Uterus (tissue), 4 donors: Measurements from ENCODE around the gene FLRT1. TPM values are rescaled to one million over a fixed set of nuclear protein-coding genes. Genes with fewer than 3 reads are reported as not detected.

ENCODE experiments used
- DNase-seq, 2 donors: peaks; one replicate each; pipeline ENCODE4 v3.0.0-alpha.2; 2019 to 2020
- H3K27ac ChIP-seq, 2 donors: fragments of 200-600 bp; sonication (generic); 1 replicate in 1 of 2; 2 replicates in 1 of 2; pipeline ENCODE4 v1.5.1; 2016 to 2018
- H3K27me3 ChIP-seq, 2 donors: fragments of 200-600 bp; sonication (generic); one replicate each; pipeline ENCODE4 v1.5.1; 2018 to 2019; ENCODE audit warnings: control low read depth in 1 of 2
- H3K36me3 ChIP-seq, 2 donors: fragments of 200-600 bp; sonication (generic); one replicate each; pipeline ENCODE4 v1.5.1; 2019; ENCODE audit warnings: control low read depth in 1 of 2
- H3K4me1 ChIP-seq, 2 donors: fragments of 200-600 bp; sonication (generic); one replicate each; pipeline ENCODE4 v1.5.1; 2018 to 2019; ENCODE audit warnings: control low read depth in 1 of 2
- H3K4me3 ChIP-seq, 2 donors: fragments of 200-600 bp; sonication (generic); 1 replicate in 1 of 2; 2 replicates in 1 of 2; pipeline ENCODE4 v1.5.1; 2018 to 2019; ENCODE audit warnings: mild to moderate bottlenecking in 1 of 2
- H3K9me3 ChIP-seq, 2 donors: fragments of 200-600 bp; sonication (generic); one replicate each; pipeline ENCODE4 v1.5.1; 2019; ENCODE audit warnings: control low read depth in 1 of 2
- POLR2A ChIP-seq, 2 donors: fragments of 450-650 bp; IDR thresholded peaks; one replicate each; pipeline ENCODE4 v1.6.1; 2016; ENCODE audit warnings: antibody characterized with exemption in 2 of 2, mild to moderate bottlenecking in 1 of 2, moderate library complexity in 1 of 2
- intact Hi-C: fragments of 100-400 bp; cut with DNase I; formaldehyde crosslinking; loops from one replicate; pipeline ENCODE4 v1.15.1; 2023; ENCODE audit warnings: low total_unique reads
- total RNA-seq, 4 donors: library from RNA; depleted of rRNA in 3 of 4; stranded (reverse); fragments of >200 nt in 3 of 4; gene quantifications; one replicate each; pipeline versions ENCODE4 v1.1.0 to v1.2.4, GENCODE V29; 2014 to 2023
- TF ChIP-seq, protein P1 (sequence below), 4 experiments: fragments of 200-600 bp in 2 of 4; fragments of 450-650 bp in 2 of 4; sonication (generic) in 2 of 4; IDR thresholded peaks; one replicate each; pipeline ENCODE4 v1.5.1; 2016 to 2019; ENCODE audit warnings: antibody characterized with exemption in 4 of 4, mild to moderate bottlenecking in 2 of 4, moderate library complexity in 1 of 4
- donor health status: DM: yes; HTN: yes; CAD: no.

The FLRT1 gene
- total RNA-seq, 4 donors from 2014 or later: 0.26 to 7.3 (median 1.9) TPM; not detected in 1

- Histone ChIP-seq H3K36me3 (no peaks in the 10 kb centered on the region), H3K4me3 (no peak overlapping the region), H3K4me1 (no peaks in the 10 kb centered on the region), H3K27ac (no peak overlapping the region), H3K27me3 (no peaks in the 10 kb centered on the region), H3K9me3 (no peaks in the 10 kb centered on the region)
- no peak for TF ChIP-seq POLR2A (IDR thresholded peaks at IDR 0.05)
- TF ChIP-seq, protein P1, sequence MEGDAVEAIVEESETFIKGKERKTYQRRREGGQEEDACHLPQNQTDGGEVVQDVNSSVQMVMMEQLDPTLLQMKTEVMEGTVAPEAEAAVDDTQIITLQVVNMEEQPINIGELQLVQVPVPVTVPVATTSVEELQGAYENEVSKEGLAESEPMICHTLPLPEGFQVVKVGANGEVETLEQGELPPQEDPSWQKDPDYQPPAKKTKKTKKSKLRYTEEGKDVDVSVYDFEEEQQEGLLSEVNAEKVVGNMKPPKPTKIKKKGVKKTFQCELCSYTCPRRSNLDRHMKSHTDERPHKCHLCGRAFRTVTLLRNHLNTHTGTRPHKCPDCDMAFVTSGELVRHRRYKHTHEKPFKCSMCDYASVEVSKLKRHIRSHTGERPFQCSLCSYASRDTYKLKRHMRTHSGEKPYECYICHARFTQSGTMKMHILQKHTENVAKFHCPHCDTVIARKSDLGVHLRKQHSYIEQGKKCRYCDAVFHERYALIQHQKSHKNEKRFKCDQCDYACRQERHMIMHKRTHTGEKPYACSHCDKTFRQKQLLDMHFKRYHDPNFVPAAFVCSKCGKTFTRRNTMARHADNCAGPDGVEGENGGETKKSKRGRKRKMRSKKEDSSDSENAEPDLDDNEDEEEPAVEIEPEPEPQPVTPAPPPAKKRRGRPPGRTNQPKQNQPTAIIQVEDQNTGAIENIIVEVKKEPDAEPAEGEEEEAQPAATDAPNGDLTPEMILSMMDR (IDR thresholded peaks at IDR 0.05): no peak
- intact Hi-C loops: no loop called here
- no peak for DNase-seq
Measured at GRCh38 chr11:64062185-64063039, 26.7 kb downstream of the FLRT1 start.

- no peak for TF ChIP-seq POLR2A (IDR thresholded peaks at IDR 0.05)
- TF ChIP-seq, protein P1 (IDR thresholded peaks at IDR 0.05): no peak
- Histone ChIP-seq H3K36me3 (no peaks in the 10 kb centered on the region), H3K27ac (no peak overlapping the region), H3K27me3 (no peaks in the 10 kb centered on the region), H3K4me1 (no peaks in the 10 kb centered on the region), H3K9me3 (no peaks in the 10 kb centered on the region), H3K4me3 (no peak overlapping the region)
- intact Hi-C loops: no loop called here
- DNase-seq: no peak
Measured at GRCh38 chr11:64063777-64064176, 28.0 kb downstream of the FLRT1 start.

DNA sequence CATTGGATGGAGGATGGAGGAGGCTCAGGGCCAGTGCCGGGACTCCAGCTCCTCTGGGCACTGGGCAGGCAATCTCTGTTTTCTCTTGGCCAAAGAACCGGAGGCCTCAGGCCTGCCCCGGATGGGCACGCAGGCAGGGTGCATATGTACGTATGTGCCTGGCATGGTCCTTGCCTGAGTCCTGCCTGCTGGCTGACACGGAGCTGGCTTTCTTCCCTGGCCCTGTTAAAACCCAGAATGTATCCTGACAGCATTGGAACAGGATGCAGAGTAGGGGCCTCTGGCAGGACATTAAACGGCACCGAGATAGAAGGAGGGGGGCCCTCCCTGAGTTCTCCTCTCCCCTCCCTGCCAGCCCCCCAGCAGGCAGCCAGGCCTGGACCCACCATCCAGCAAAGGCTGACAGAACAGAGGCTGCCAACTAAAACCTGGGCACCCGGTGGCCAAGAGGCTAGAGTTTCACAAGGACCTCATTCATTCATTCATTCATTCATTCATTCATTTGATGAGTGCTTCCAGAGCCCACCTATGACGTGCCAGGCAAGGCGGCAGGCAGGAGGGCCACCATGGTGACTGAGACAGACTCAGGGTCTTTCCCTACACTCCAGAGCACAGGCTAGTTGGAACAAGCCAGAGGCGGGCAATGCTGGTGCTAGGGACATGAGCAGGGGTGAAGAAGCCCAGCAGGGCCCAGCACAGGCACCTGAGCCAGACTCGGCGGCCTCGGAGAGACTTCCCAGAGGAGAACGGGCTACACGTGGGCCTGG lies 28.8 kb downstream of the FLRT1 start:
- Histone ChIP-seq H3K9me3 (no peaks in the 10 kb centered on the region), H3K4me1 (no peaks in the 10 kb centered on the region), H3K27me3 (no peaks in the 10 kb centered on the region), H3K4me3 (no peak overlapping the region), H3K36me3 (no peaks in the 10 kb centered on the region), H3K27ac (no peak overlapping the region)
- intact Hi-C loops: no loop called here
- DNase-seq: no peak
- TF ChIP-seq, protein P1 (IDR thresholded peaks at IDR 0.05): no peak
- TF ChIP-seq POLR2A (IDR thresholded peaks at IDR 0.05): no peak

DNA sequence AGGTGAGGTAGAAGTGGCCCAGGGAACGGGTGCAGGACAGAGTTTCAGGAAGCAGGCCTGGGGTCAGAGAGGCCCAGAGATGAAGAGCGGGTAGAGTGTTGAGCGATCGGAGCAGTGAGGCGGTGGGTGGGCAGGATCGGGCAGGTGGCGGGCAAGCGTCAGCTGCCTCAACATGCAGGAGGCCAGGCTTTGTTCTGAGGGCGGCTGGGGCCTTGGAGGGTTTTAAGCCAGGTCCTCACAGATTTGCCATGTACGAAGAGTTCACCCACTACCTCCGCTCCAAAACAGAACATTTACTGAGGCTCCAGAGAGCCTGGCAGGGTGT lies 29.4 kb downstream of the FLRT1 start:
- Histone ChIP-seq H3K36me3 (no peaks in the 10 kb centered on the region), H3K9me3 (no peaks in the 10 kb centered on the region), H3K27ac (no peak overlapping the region), H3K4me3 (no peak overlapping the region), H3K27me3 (no peaks in the 10 kb centered on the region), H3K4me1 (no peaks in the 10 kb centered on the region)
- intact Hi-C loops: no loop called here
- TF ChIP-seq POLR2A (IDR thresholded peaks at IDR 0.05): no peak
- TF ChIP-seq, protein P1 (IDR thresholded peaks at IDR 0.05): no peak
- no peak for DNase-seq

- no peak overlapping the region for H3K27ac ChIP-seq
- no peaks in the 10 kb centered on the region for H3K36me3 ChIP-seq
- H3K27me3 ChIP-seq: no peaks in the 10 kb centered on the region
- no peaks in the 10 kb centered on the region for H3K4me1 ChIP-seq
- TF ChIP-seq POLR2A (IDR thresholded peaks at IDR 0.05): no peak
- intact Hi-C loops: no loop called here
- H3K4me3 ChIP-seq: no peak overlapping the region
- H3K9me3 ChIP-seq: no peaks in the 10 kb centered on the region
- no peak for DNase-seq
Measured at GRCh38 chr11:64065712-64066111, 30.0 kb downstream of the FLRT1 start.
